GM23248 (cell line): ENCODE data around the gene SRP72.

Experiments used
- EZH2 ChIP-seq: fragments of 200-600 bp; sonication (generic); IDR thresholded peaks from 2 replicates; pipeline ENCODE4 v1.6.1; 2018; ENCODE audit warnings: antibody characterized with exemption, mild to moderate bottlenecking; ENCODE audit not compliant: insufficient read depth, poor library complexity, severe bottlenecking
- EZH2phosphoT487 ChIP-seq: fragments of 200-600 bp; sonication (generic); IDR thresholded peaks from 2 replicates; pipeline ENCODE4 v1.6.1; 2018; ENCODE audit warnings: antibody characterized with exemption, moderate library complexity, mild to moderate bottlenecking, low read depth; ENCODE audit not compliant: insufficient read depth

DNA sequence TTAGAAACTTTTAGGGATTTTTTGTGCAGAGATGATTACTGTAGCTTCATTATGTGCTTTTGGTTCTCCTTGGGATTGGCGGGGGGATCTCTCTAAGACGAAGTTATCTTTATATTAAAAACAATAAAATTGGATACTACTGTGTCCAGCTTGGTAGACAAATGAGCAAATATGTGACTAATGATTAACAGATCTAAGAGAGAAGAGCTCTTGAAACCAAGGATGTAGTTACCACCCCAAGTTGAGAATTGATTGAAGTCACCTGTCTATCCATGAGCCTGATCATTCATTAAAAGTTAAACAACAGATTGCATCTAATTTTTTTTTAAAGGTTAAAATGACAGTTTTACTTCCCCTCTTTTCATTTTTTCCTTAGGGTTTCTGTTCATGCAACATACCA lies 22.7 kb upstream of the SRP72 start:
- TF ChIP-seq EZH2phosphoT487 (no peak), EZH2 (no peak)
